OCI-M1 (cell line): ENCODE measurements around the gene MYCL.

Experiments used
- DNase-seq: peaks from one replicate; lab custom pipeline; 2025; lab: John Stamatoyannopoulos, UW

Gene MYCL

DNA sequence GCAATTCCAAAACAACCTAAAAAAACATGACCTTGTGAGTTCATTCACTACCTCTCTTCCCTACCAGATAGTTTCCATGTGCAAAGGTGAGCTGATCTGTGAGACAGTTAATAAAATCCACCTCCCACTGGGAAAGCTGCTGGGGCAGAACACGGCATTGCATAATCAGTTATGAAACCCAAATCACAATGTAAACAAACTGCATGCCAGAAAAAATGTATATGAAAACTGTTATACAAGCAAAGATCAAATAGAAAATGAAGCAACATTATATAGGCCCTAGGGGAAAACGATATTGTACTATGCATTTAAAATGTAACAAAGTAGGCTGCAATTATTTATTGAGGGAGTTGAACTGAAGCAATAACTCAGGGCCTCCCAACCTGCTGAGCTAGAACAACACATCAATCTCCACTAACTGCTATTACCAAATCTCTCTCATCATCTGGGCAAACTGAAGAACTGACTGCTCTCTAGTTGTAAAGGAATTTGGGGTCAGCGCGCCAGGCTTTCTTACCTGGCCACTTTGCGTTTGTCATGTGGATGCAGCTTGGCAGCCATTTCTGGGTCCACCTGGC lies 49.4 kb downstream of the MYCL start:
- DNase-seq: no peak

DNA sequence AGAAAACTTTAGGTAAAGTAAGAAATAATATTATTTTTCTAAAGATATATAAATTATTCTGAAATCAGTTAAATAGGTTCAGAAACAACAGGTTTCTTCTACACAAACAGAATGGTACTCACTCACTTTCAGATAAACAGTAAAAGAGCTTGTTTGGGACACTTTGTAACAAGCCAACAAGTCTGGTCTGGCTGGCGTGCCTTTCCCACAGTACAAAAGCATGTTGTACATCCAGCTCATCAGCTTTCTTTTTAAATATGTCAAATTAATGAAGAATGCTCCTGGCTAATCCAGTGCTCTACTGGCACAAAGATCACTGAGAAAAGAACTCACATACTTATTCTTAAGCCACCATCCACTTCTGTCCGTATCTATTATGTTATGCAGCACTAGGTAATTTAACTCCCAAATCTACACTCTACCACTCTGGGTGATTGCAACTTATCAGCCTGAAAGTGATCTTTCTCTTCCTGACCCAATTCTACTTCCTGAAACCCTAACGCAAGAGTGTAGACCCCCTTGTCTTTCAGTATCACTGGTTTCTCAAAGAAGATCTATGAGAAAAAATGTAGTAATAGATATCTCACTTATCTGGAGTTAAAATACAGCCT lies 51.0 kb downstream of the MYCL start:
- DNase-seq: peak; percentile 45

DNA sequence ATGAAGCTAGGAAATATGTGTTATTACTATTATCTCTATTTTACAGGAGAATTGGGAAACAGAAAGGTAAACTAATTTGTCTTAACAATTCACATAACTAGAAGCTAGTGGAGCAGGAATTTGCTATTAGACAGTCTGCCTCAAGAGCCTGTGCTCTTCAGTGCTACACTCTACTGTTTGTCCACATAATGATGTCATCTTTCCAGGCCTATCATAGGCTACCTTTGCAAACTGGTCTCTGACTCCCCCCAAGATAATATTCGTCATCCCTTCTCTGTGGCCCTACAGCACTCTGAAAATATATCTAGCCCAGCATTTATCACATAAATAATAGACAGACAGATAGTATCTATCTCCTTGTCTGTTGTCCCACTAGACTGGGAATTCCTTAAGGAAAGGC lies 52.5 kb downstream of the MYCL start:
- no peak for DNase-seq

DNA sequence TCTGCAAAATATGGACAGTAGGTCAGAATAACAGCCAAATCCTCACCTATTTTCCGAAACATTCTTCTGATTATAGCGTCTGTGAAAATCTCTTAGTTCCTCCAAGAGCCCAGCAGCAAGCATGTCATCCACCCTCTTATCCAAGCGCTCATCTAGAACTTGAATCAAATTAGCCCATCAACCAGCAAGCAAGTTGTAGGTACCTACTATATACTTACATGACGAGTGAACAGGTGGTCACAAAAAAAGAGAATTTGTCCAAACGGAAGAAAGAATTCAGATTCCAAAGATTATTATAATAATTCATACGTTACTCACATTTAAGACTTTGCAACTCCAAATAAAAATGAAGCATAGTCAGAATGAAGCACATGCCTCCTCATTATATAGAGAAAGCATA lies 53.8 kb downstream of the MYCL start:
- no peak for DNase-seq

DNA sequence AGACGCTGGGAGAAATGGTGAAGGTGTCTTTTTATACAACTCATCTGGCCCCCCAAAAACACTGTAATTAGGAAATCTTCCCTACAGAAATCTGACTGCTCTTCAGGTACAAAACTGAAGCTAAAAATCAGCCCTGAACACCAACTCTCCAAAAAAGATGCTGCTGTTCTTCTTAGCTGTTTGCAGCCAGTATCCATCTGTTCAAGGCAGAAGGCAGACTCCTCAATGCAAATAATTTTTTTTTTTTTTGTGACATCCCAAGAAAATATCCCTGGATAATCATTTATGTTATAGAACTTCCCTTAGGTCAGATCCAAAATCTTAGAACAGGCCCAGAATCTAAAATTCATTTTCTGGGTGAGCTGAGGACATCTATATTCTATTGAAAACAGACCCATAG lies 54.9 kb downstream of the MYCL start:
- DNase-seq: no peak

DNA sequence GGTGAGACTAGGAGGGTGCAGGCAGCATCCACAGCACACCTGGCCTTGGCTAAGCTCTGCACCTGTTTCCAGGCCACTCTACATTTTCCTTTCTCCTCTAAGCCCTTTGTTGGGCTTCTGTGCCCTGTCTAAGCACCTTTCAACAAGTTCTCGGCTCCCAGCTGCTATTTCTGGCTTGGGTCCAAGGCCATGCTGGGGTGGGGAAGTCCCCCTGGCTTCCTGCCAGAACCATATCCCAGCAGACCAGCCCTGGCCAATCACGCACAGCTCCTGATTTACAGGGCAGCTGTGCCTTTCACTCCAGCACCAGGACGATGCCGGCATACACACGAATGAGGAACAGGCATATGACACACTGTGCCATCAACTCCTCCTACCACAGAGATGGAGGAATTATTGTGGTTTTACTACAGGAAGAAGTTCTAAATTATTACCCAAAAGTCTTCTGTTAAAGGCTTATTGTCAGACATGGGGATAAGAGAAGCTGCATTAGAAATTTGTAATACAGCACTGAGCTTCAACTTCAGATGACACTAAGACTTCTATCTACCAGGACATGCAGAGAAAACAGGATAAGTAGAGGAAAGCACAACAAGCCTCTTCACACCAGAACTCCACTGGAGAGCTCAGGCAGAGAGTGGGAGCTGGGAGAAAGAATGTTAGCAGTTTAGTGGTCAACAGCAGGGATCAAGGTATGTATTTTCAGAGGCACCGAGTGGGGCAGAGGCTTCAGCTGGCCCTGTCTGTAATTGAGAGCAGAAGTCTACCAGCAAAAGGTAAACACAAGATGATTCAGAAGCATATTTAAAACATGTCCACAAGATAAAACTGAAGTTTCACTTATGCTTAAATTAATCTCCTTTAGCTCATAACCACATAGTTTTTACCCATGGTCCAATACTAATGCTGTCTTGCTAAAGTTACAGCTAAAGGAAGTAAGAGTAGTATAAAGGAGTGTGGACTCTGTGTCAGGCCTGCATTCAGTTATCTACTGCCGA lies 55.8 kb downstream of the MYCL start:
- DNase-seq: peak; percentile 89
